ENCODE results near the gene DCAF7. TPM values are rescaled to one million over a fixed set of nuclear protein-coding genes. Genes with fewer than 3 reads are reported as not detected.
A peak's percentile ranks its signal among the peaks of the same experiment; 100 is the strongest.

DCAF7 gene
- total and polyA plus RNA-seq, 3 donors from 2014 or later: 51.7 to 164 (median 66.8) TPM

DNA sequence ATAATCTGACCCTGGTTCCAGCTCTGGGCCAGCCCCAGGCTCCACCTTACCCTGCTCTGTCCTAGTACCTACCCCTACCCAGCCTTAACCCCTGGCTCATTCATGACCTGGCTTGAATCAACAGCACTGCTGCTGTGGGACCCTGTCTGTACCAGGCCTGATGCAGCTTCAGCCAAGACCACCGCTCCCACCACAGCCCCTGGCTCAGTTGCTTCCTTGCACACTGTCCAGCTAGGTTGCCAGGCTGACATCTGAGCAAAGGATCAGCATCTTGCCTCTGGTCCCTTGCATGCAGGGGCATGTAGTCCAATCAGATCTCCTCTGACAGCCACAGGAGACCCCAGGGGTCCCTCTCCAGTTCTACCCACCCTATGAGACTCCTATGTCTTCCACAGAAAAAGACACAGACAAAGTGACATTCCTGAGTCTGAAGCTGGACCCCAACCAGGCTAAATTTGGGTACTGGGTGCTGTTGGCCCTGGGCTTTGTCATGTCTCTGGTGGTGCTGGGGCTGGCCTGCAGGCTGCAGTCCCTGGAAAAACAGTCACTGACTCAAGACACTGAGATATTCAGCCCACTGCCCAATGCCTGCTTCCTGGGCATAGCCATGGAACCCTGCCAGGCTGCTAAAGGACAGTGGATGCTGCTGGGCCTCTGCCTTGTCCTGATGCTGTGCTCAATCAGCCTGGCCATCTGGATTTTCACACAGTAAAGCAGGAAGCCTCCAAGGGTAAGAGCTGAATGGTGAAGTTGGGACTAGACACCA, 31.0 kb upstream of the DCAF7 start:
- DNase-seq: no peak
- TF ChIP-seq POLR2A (IDR thresholded peaks at IDR 0.05): no peak
- TF ChIP-seq, protein P1, sequence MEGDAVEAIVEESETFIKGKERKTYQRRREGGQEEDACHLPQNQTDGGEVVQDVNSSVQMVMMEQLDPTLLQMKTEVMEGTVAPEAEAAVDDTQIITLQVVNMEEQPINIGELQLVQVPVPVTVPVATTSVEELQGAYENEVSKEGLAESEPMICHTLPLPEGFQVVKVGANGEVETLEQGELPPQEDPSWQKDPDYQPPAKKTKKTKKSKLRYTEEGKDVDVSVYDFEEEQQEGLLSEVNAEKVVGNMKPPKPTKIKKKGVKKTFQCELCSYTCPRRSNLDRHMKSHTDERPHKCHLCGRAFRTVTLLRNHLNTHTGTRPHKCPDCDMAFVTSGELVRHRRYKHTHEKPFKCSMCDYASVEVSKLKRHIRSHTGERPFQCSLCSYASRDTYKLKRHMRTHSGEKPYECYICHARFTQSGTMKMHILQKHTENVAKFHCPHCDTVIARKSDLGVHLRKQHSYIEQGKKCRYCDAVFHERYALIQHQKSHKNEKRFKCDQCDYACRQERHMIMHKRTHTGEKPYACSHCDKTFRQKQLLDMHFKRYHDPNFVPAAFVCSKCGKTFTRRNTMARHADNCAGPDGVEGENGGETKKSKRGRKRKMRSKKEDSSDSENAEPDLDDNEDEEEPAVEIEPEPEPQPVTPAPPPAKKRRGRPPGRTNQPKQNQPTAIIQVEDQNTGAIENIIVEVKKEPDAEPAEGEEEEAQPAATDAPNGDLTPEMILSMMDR (IDR thresholded peaks at IDR 0.05): no peak
- WGBS, 2 donors: 56 to 88% methylated on average over 1 of the region's 1 CpG
- H3K27me3 ChIP-seq: no peaks in the 10 kb centered on the region
- intact Hi-C loops (cut with DNase I; ENCODE audit: low total_unique reads): no loop called here
- H3K4me3 ChIP-seq: no peak overlapping the region
- no peaks in the 10 kb centered on the region for H3K36me3 ChIP-seq (ENCODE audit: low read depth, missing control alignments)
- H3K9me3 ChIP-seq: no peaks in the 10 kb centered on the region
- H3K27ac ChIP-seq: no peak overlapping the region
- H3K4me1 ChIP-seq: no peaks in the 10 kb centered on the region

DNA sequence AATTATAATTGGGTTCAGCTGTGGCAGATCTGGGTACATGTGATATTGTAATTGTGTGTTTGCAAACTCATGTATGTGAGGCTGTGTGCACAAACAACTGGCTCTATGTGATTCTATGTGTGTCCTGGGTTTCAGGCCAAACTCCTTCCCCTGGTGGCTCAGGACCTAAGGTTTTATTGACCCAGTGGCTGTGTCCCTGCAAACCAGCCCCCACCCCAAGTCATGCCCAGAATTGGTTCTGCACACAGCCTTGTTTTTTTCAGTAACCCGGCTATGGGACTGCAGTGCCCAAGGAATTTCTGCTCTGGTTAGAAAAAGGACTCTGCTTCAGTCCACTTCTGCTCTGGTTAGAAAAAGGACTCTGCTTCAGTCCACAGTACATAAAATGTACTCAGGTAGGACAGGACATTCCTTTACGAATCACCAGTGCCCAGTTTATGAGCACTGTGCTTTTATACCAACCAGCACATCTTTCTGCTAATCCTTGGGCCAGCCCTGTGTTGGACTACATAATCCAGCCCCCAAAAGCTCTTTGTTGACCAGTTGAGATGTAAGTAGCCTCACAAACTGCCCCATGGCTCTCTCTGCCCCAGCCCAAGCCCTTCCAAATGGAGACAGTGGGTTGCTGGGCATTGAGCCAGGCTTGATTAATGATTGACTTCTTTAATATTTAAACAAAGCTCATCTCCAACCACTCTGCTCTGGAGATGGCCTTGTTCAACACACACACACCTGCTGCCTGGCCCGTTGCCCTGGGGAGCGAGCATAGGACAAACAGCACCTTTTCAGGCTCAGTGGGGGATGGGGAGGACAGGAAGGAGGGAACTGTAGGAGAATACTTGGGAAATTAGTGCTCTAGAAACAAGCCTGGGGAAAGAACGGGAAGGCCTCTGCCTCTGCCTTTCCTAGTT, 30.1 kb upstream of the DCAF7 start:
- no peaks in the 10 kb centered on the region for H3K27me3 ChIP-seq
- no peak overlapping the region for H3K27ac ChIP-seq
- no peak for DNase-seq
- WGBS, 2 donors: 70 to 72% methylated on average over 5 of the region's 5 CpGs
- no peak overlapping the region for H3K4me3 ChIP-seq
- no peaks in the 10 kb centered on the region for H3K4me1 ChIP-seq
- H3K36me3 ChIP-seq (ENCODE audit: low read depth, missing control alignments): no peaks in the 10 kb centered on the region
- intact Hi-C loops (cut with DNase I; ENCODE audit: low total_unique reads): no loop called here
- H3K9me3 ChIP-seq: no peaks in the 10 kb centered on the region
- TF ChIP-seq POLR2A (IDR thresholded peaks at IDR 0.05): no peak
- TF ChIP-seq, protein P1 (IDR thresholded peaks at IDR 0.05): no peak

DNA sequence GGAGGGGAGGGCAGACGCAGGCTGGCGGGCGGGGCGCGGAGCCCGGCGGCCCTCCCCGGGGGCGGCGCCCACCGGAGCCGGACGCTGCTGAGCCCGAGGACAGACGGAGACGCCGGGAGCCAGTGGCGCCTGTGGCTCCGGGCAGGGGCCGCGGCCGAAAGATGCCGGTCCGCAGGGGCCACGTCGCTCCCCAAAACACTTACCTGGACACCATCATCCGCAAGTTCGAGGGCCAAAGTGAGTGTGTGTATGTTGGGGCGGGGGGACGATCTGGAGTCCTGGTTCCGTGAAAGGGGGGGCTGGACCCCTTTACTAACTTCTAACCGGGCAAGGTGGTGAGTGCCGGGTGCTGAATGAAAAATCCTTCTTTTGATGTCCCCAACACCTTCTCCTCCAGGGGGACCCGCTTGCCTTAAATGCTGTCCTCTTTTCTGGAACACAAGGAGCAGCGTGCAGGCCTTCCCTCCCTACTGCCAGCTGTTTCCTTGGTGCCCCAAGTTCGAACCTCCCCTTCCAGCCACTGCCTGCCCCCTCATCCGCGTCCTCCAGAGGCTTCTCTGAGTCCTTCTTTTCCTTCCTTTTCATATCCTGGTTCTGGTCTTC, 26.9 kb upstream of the DCAF7 start, which contains the start of gene KCNH6:
KCNH6 (plus strand) TSS at position 106 of the 603 bp plus-strand sequence; CDS start at position 162, 56 bp downstream.
- intact Hi-C loops (cut with DNase I; ENCODE audit: low total_unique reads): no loop called here
- no peaks in the 10 kb centered on the region for H3K36me3 ChIP-seq (ENCODE audit: low read depth, missing control alignments)
- no peaks in the 10 kb centered on the region for H3K4me1 ChIP-seq
- H3K9me3 ChIP-seq: no peaks in the 10 kb centered on the region
- no peaks in the 10 kb centered on the region for H3K27me3 ChIP-seq
- TF ChIP-seq POLR2A (IDR thresholded peaks at IDR 0.05): no peak
- H3K27ac ChIP-seq: no peak within 1 kb of the TSS
- no peak for DNase-seq
- 12 to 13% methylated on average over 28 to 38 of the region's 38 CpGs for WGBS, 2 donors
- H3K4me3 ChIP-seq: peak within 1 kb of the TSS; percentile 24 to 26

DNA sequence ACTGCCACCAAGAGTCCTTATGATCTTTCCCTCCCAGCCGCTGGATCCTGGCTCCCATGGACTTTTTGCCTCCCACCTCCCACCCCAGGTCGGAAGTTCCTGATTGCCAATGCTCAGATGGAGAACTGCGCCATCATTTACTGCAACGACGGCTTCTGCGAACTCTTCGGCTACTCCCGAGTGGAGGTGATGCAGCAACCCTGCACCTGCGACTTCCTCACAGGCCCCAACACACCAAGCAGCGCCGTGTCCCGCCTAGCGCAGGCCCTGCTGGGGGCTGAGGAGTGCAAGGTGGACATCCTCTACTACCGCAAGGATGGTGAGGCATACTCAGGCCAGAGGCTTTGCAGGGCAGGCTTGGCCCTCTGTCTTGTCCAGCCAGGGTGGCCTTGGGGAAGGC, 26.2 kb upstream of the DCAF7 start:
- Histone ChIP-seq H3K36me3 (ENCODE audit: low read depth, missing control alignments) (no peaks in the 10 kb centered on the region), H3K9me3 (no peaks in the 10 kb centered on the region), H3K4me1 (no peaks in the 10 kb centered on the region), H3K27me3 (no peaks in the 10 kb centered on the region), H3K4me3 (no peak overlapping the region), H3K27ac (no peak overlapping the region)
- TF ChIP-seq POLR2A (IDR thresholded peaks at IDR 0.05): no peak
- TF ChIP-seq, protein P1 (IDR thresholded peaks at IDR 0.05): no peak
- intact Hi-C loops (cut with DNase I; ENCODE audit: low total_unique reads): no loop called here
- no peak for DNase-seq
- WGBS, 2 donors: 82 to 95% methylated on average over 5 to 14 of the region's 14 CpGs
